ENCODE data around the gene ABRACL. TPM values are rescaled to one million over a fixed set of nuclear protein-coding genes. Genes with fewer than 3 reads are reported as not detected.

ABRACL gene
- total RNA-seq, 2 experiments from 2014 or later, result 69.7 to 73.5 TPM

GRCh38 chr6:138987080-138987642 is 41.4 kb upstream of the ABRACL start:
- H3K4me1 ChIP-seq (ENCODE audit: insufficient read depth, low read length, poor library complexity, severe bottlenecking), result peaks cover 33% of the 10 kb centered on the region
- H2AFZ ChIP-seq (ENCODE audit: low read length), result peak overlapping the region; percentile 100; the same call in 1 of the 2 replicates
- peaks cover 20% of the 10 kb centered on the region for H4K20me1 ChIP-seq (ENCODE audit: insufficient read depth, low read length)
- intact Hi-C loops (cut with micrococcal nuclease; ENCODE audit: unreplicated experiment), result loop anchor here (2.0 to 5.0 kb wide), 4 partner anchors 125 to 388 kb away; partner anchors contain the start of genes CITED2 and HECA
- TF ChIP-seq CTCF (conservative IDR thresholded peaks at IDR 0.05; ENCODE audit: low read length), result no peak
- TF ChIP-seq EZH2phosphoT487 (IDR thresholded peaks at IDR 0.05; ENCODE audit: borderline replicate concordance, low read depth, low read length), result no peak
- peak overlapping the region; percentile 67 for H3K27ac ChIP-seq (ENCODE audit: low read depth, low read length, poor library complexity, severe bottlenecking)
- DNase-seq (ENCODE audit: low spot score), result peak; percentile 20
- H3K79me2 ChIP-seq (ENCODE audit: insufficient read depth, low read depth, low read length), result peaks cover 53% of the 10 kb centered on the region
- ChIA-PET CTCF (ENCODE audit: unreplicated experiment) (no interaction called here), POLR2A (interaction anchor here (0.6 to 1.4 kb wide), 9 partner anchors 10 to 577 kb away, joined by 3 to 6 read pairs (median 3); no protein-coding TSS in a partner anchor)
- H3K9me2 ChIP-seq (ENCODE audit: insufficient read depth, low read length), result no peaks in the 10 kb centered on the region
- H3K9me3 ChIP-seq (ENCODE audit: low read length), result no peaks in the 10 kb centered on the region
- H3K36me3 ChIP-seq (ENCODE audit: insufficient read depth, low read length), result no peaks in the 10 kb centered on the region
- BruUV-seq (replicated peaks), result no TSS peak
- peak overlapping the region; percentile 92 for H3K4me2 ChIP-seq (ENCODE audit: low read length)
- H3K4me3 ChIP-seq (ENCODE audit: low read depth, low read length, poor library complexity, severe bottlenecking), result peak overlapping the region; percentile 87

- H3K4me3 ChIP-seq (ENCODE audit: low read depth, low read length, poor library complexity, severe bottlenecking), result peak within 1 kb of the TSS; percentile 87
- H3K79me2 ChIP-seq (ENCODE audit: insufficient read depth, low read depth, low read length), result peaks cover 46% of the 10 kb centered on the region
- peak within 1 kb of the TSS; percentile 67 for H3K27ac ChIP-seq (ENCODE audit: low read depth, low read length, poor library complexity, severe bottlenecking)
- peak within 1 kb of the TSS; percentile 100 for H2AFZ ChIP-seq (ENCODE audit: low read length)
- no peaks in the 10 kb centered on the region for H3K9me2 ChIP-seq (ENCODE audit: insufficient read depth, low read length)
- BruUV-seq (replicated peaks), result no TSS peak
- no peaks in the 10 kb centered on the region for H3K9me3 ChIP-seq (ENCODE audit: low read length)
- CTCF ChIA-PET (ENCODE audit: unreplicated experiment), result no interaction called here
- H4K20me1 ChIP-seq (ENCODE audit: insufficient read depth, low read length), result peaks cover 20% of the 10 kb centered on the region
- TF ChIP-seq CTCF (conservative IDR thresholded peaks at IDR 0.05; ENCODE audit: low read length) (peak; percentile 90), EZH2phosphoT487 (IDR thresholded peaks at IDR 0.05; ENCODE audit: borderline replicate concordance, low read depth, low read length) (no peak)
- peak within 1 kb of the TSS; percentile 92 for H3K4me2 ChIP-seq (ENCODE audit: low read length)
- intact Hi-C loops (cut with micrococcal nuclease; ENCODE audit: unreplicated experiment), result loop anchor here (1.0 to 5.0 kb wide), 6 partner anchors 42 to 387 kb away; partner anchors contain the start of genes CITED2 and HECA
- POLR2A ChIA-PET, result interaction anchor here (0.6 to 1.3 kb wide), 6 partner anchors 11 to 578 kb away, joined by 3 to 6 read pairs (median 3); no protein-coding TSS in a partner anchor
- peaks cover 33% of the 10 kb centered on the region for H3K4me1 ChIP-seq (ENCODE audit: insufficient read depth, low read length, poor library complexity, severe bottlenecking)
- H3K36me3 ChIP-seq (ENCODE audit: insufficient read depth, low read length), result no peaks in the 10 kb centered on the region
- peak; percentile 94 for DNase-seq (ENCODE audit: low spot score)
These were observed 40.7 kb upstream of the ABRACL start, which contains the start of gene REPS1 for GRCh38 chr6:138987643-138988468. Gene REPS1 (minus strand): TSS chr6:138988253. CDS start chr6:138987682, 571 bp downstream.

Measured in OCI-LY7 (cell line).